ENCODE data around the gene SLC25A18.

DNA sequence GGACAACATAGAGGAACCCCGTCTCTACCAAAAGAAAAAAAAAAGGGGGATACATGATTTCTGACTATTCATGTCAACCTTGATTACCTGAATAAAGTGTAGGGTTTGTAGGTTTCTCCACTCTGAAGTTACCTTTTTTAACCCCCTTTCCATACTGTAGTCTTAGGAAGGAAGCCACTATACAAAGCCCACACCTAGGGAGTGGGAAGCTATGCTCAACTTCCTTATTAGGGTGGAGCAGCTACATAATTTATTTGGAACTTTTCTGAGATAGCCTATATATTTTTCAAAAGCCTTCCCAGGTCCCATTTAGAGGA lies 65.8 kb downstream of the SLC25A18 start:
- TF ChIP-seq, protein P1, sequence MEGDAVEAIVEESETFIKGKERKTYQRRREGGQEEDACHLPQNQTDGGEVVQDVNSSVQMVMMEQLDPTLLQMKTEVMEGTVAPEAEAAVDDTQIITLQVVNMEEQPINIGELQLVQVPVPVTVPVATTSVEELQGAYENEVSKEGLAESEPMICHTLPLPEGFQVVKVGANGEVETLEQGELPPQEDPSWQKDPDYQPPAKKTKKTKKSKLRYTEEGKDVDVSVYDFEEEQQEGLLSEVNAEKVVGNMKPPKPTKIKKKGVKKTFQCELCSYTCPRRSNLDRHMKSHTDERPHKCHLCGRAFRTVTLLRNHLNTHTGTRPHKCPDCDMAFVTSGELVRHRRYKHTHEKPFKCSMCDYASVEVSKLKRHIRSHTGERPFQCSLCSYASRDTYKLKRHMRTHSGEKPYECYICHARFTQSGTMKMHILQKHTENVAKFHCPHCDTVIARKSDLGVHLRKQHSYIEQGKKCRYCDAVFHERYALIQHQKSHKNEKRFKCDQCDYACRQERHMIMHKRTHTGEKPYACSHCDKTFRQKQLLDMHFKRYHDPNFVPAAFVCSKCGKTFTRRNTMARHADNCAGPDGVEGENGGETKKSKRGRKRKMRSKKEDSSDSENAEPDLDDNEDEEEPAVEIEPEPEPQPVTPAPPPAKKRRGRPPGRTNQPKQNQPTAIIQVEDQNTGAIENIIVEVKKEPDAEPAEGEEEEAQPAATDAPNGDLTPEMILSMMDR (IDR thresholded peaks at IDR 0.05) = no peak
- TF ChIP-seq POLR2AphosphoS5 (IDR thresholded peaks at IDR 0.05; ENCODE audit: low read depth, low read length) = no peak
- TF ChIP-seq, protein P2, sequence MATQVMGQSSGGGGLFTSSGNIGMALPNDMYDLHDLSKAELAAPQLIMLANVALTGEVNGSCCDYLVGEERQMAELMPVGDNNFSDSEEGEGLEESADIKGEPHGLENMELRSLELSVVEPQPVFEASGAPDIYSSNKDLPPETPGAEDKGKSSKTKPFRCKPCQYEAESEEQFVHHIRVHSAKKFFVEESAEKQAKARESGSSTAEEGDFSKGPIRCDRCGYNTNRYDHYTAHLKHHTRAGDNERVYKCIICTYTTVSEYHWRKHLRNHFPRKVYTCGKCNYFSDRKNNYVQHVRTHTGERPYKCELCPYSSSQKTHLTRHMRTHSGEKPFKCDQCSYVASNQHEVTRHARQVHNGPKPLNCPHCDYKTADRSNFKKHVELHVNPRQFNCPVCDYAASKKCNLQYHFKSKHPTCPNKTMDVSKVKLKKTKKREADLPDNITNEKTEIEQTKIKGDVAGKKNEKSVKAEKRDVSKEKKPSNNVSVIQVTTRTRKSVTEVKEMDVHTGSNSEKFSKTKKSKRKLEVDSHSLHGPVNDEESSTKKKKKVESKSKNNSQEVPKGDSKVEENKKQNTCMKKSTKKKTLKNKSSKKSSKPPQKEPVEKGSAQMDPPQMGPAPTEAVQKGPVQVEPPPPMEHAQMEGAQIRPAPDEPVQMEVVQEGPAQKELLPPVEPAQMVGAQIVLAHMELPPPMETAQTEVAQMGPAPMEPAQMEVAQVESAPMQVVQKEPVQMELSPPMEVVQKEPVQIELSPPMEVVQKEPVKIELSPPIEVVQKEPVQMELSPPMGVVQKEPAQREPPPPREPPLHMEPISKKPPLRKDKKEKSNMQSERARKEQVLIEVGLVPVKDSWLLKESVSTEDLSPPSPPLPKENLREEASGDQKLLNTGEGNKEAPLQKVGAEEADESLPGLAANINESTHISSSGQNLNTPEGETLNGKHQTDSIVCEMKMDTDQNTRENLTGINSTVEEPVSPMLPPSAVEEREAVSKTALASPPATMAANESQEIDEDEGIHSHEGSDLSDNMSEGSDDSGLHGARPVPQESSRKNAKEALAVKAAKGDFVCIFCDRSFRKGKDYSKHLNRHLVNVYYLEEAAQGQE (IDR thresholded peaks at IDR 0.05; ENCODE audit: insufficient read depth in 1 of 2, low read depth in 2 of 2, low read length in 1 of 2) = no peak
- no peak for TF ChIP-seq SIN3A (IDR thresholded peaks at IDR 0.05; ENCODE audit: borderline replicate concordance, insufficient read depth, low read depth, low read length)

All from Panc1 (cell line).